HepG2 (cell line): ENCODE data around the gene ADAMTS17. TPM values are rescaled to one million over a fixed set of nuclear protein-coding genes. Genes with fewer than 3 reads are reported as not detected.

ENCODE experiments used
- ATAC-seq: fragments of 200-7000 bp; cut with Tn5 transposase; 3 replicates; pipeline ENCODE4 v1.9.1; 2020; ENCODE audit warnings: mild to moderate bottlenecking, moderate library complexity
- BruUV-seq: library from RNA; stranded (reverse); fragments of 400-500 nt; replicated peaks from 2 replicates; lab custom pipeline; 2021; lab: Mats Ljungman, UMichigan
- CTCF ChIA-PET: fragments of 300-600 bp; formaldehyde crosslinking; extraction: SDS; loops from one replicate; lab custom pipeline; 2021; ENCODE audit warnings: low total read pairs, inconsistent platforms, low intra/inter-chr PET ratio; lab: Yijun Ruan, JAX
- POLR2A ChIA-PET: fragments of 350-600 bp; sonication (Branson Sonifier 250); formaldehyde crosslinking; loops from one replicate; lab custom pipeline; 2020; ENCODE audit warnings: antibody characterized with exemption, inconsistent platforms; lab: Yijun Ruan, JAX
- DNase-seq: peaks from one replicate; pipeline ENCODE4 v3.0.0-alpha.2; 2015; ENCODE audit warnings: low spot score
- FAIRE-seq: peaks from 3 replicates; lab custom pipeline; 2011; peaks lifted over from hg19 to GRCh38; lab: Jason Lieb, UNC
- H2AFZ ChIP-seq: one replicate; pipeline ENCODE4 v1.6.1; 2011; ENCODE audit warnings: low read length, inconsistent platforms
- H3K27ac ChIP-seq: fragments of 300-600 bp; 3 replicates; pipeline ENCODE4 v1.8.0; 2011; ENCODE audit warnings: mixed run types, mild to moderate bottlenecking, mixed read lengths, low read length, inconsistent platforms; ENCODE audit not compliant: insufficient read depth; ENCODE audit errors: extremely low read length
- H3K27me3 ChIP-seq, 2 experiments: fragments of 200-600 bp in 1 of 2; 2 replicates in 1 of 2; 3 replicates in 1 of 2; pipeline versions ENCODE4 v1.6.0 to v1.8.0; 2011; ENCODE audit warnings: low read length in 2 of 2, mild to moderate bottlenecking in 2 of 2, moderate library complexity in 2 of 2, inconsistent platforms in 1 of 2; ENCODE audit not compliant: insufficient read depth in 2 of 2, control insufficient read depth in 1 of 2
- H3K36me3 ChIP-seq, 2 experiments: fragments of 200-600 bp in 1 of 2; replicated peaks in 1 of 2; 2 replicates in 1 of 2; 3 replicates in 1 of 2; pipeline versions ENCODE4 v1.5.1 to v1.8.0; 2011; ENCODE audit warnings: low read length in 2 of 2, inconsistent platforms in 1 of 2; ENCODE audit not compliant: insufficient read depth in 2 of 2, control insufficient read depth in 1 of 2
- H3K4me1 ChIP-seq: 2 replicates; pipeline ENCODE4 v1.5.1; 2012; ENCODE audit warnings: low read length, inconsistent platforms; ENCODE audit not compliant: insufficient read depth
- H3K4me2 ChIP-seq: 2 replicates; pipeline ENCODE4 v1.6.0; 2011; ENCODE audit warnings: low read depth, low read length, inconsistent platforms
- H3K4me3 ChIP-seq, 3 experiments: fragments of 200-600 bp in 1 of 3; sonication (generic), shearing (Covaris generic) in 1 of 3; replicated peaks in 1 of 3; 2 replicates each; pipeline ENCODE4 v1.5.1; 2011 to 2016; ENCODE audit warnings: low read length in 3 of 3, inconsistent platforms in 2 of 3, low read depth in 2 of 3, mild to moderate bottlenecking in 2 of 3, control low read depth in 1 of 3, mixed read lengths in 1 of 3; ENCODE audit not compliant: insufficient read depth in 1 of 3
- H3K79me2 ChIP-seq: one replicate; pipeline ENCODE4 v1.6.1; 2011; ENCODE audit warnings: low read length, inconsistent platforms; ENCODE audit not compliant: insufficient read depth
- H3K9ac ChIP-seq: 2 replicates; pipeline ENCODE4 v1.6.0; 2011; ENCODE audit warnings: mild to moderate bottlenecking, low read depth, low read length, inconsistent platforms; ENCODE audit not compliant: insufficient read depth
- H3K9me3 ChIP-seq: 2 replicates; pipeline ENCODE4 v1.5.1; 2012; ENCODE audit warnings: mild to moderate bottlenecking, low read length
- H4K20me1 ChIP-seq: 2 replicates; pipeline ENCODE4 v1.6.0; 2011; ENCODE audit warnings: inconsistent platforms, mild to moderate bottlenecking, low read length, moderate library complexity; ENCODE audit not compliant: insufficient read depth
- ATF7-NPFF ChIP-seq: sonication (generic); formaldehyde crosslinking; IDR thresholded peaks from 2 replicates; pipeline ENCODE4 v1.8.1; 2023; ENCODE audit warnings: mild to moderate bottlenecking, low read depth, missing genetic modification reagents, moderate library complexity
- HNRNPLL ChIP-seq: fragments of 200-400 bp; formaldehyde crosslinking; IDR thresholded peaks from 2 replicates; pipeline ENCODE4 v1.6.1; 2017; ENCODE audit warnings: mild to moderate bottlenecking, low read depth, low read length; ENCODE audit not compliant: poor library complexity, severe bottlenecking
- IRF9 ChIP-seq: sonication (generic); formaldehyde crosslinking; IDR thresholded peaks from 2 replicates; pipeline ENCODE4 v1.8.0; 2022; ENCODE audit warnings: missing genetic modification reagents, mild to moderate bottlenecking, borderline replicate concordance
- MAFK ChIP-seq, 2 experiments: IDR thresholded peaks in 1 of 2; conservative IDR thresholded peaks in 1 of 2; 2 replicates each; pipeline ENCODE4 v1.6.1; 2011; ENCODE audit warnings: improper control_type of control experiment in 2 of 2, low read length in 2 of 2
- RXRB ChIP-seq: IDR thresholded peaks from 2 replicates; pipeline ENCODE4 v1.6.1; 2016; ENCODE audit warnings: borderline replicate concordance, missing genetic modification reagents, missing compliant biosample characterization
- TEAD3 ChIP-seq: optimal IDR thresholded peaks from 2 replicates; pipeline ENCODE3; 2016; ENCODE audit warnings: borderline replicate concordance
- ZBTB38 ChIP-seq: sonication (generic); formaldehyde crosslinking; IDR thresholded peaks from 2 replicates; pipeline ENCODE4 v1.5.1; 2020; ENCODE audit warnings: mild to moderate bottlenecking, missing genetic modification reagents
- ZNF354B ChIP-seq: sonication (generic); formaldehyde crosslinking; IDR thresholded peaks from 2 replicates; pipeline ENCODE4 v1.8.0; 2022; ENCODE audit warnings: mild to moderate bottlenecking, missing genetic modification reagents
- ZNF441 ChIP-seq: sonication (generic); formaldehyde crosslinking; IDR thresholded peaks from 2 replicates; pipeline ENCODE4 v1.7.0; 2021; ENCODE audit warnings: missing genetic modification reagents, borderline replicate concordance
- ZNF720 ChIP-seq: sonication (generic); formaldehyde crosslinking; IDR thresholded peaks from 2 replicates; pipeline ENCODE4 v1.4.0; 2020; ENCODE audit warnings: missing genetic modification reagents
- WGBS: methylation state at CpG from one replicate; pipeline ENCODE4 v1.1.6; 2017; ENCODE audit warnings: low lambda C conversion rate; 5-methylcytosine and 5-hydroxymethylcytosine counted together
- in situ Hi-C: cut with HindIII; loops from 2 replicates; pipeline ENCODE4 v1.10.0; 2017; ENCODE audit warnings: low pct_unique_long_range_greater_than_20kb; ENCODE audit not compliant: extremely low pct_ligation_motif_present
- intact Hi-C: fragments of 100-400 bp; cut with micrococcal nuclease; formaldehyde crosslinking; loops from one replicate; pipeline ENCODE4 v1.10.0; 2022; ENCODE audit not compliant: unreplicated experiment
- polyA plus RNA-seq, 8 experiments: library from polyadenylated mRNA; depleted of rRNA in 3 of 8; stranded (reverse) in 7 of 8; unstranded in 1 of 8; fragments of >200 nt; fragmentation: Illumina TruSeq in 4 of 8; extraction: Trizol in 4 of 8; gene quantifications; 2 replicates each; pipeline versions ENCODE4 v1.2.1 to v1.2.3, GENCODE V29; 2011 to 2016; ENCODE audit warnings: low read depth in 4 of 8, missing spikeins in 1 of 8, mixed read lengths in 1 of 8; ENCODE audit not compliant: insufficient read depth in 1 of 8
- total RNA-seq, 5 experiments: library from RNA; depleted of rRNA; stranded (reverse); fragments of >200 nt; fragmentation: Illumina TruSeq; extraction: Trizol; gene quantifications; 2 replicates each; pipeline ENCODE4 v1.2.3, GENCODE V29; 2016; ENCODE audit warnings: low read depth in 1 of 5
- TF ChIP-seq, protein P1 (sequence below): IDR thresholded peaks from 2 replicates; pipeline ENCODE4 v1.4.0; 2020; ENCODE audit warnings: mild to moderate bottlenecking, missing genetic modification reagents
- TF ChIP-seq, protein P2 (sequence below): IDR thresholded peaks from 2 replicates; pipeline ENCODE4 v1.6.1; 2016; ENCODE audit warnings: low read depth, borderline replicate concordance

ADAMTS17 gene
- total and polyA plus RNA-seq, 2 of the 13 experiments (the other 11 are each of a cell fraction or from before 2014, with no cell fraction given), result 0.02 to 0.04 TPM

DNA sequence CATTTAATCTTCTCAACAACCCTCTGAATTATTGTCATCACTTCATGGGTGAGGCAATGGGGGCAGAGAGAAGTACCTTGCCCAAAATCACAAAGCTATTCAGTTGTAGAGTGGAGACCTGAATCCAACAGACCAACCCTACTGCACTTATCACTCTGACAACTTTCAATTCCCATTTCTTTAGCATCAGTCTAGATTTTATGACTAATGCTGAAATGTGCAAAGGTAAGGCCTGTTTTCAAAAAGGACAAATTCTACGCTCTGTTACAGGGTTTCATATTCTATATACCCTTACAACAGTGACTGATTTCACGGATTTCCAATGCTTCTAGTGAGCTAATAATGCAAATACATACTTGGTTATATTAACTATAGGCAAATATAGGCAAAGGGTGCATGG is 286.0 kb downstream of the ADAMTS17 start (continued):
- TF ChIP-seq ZNF441 (no peak), ZNF720 (CRISPR knock-in tag) (no peak), TEAD3 (CRISPR knock-in tag) (no peak)
- TF ChIP-seq, protein P1, sequence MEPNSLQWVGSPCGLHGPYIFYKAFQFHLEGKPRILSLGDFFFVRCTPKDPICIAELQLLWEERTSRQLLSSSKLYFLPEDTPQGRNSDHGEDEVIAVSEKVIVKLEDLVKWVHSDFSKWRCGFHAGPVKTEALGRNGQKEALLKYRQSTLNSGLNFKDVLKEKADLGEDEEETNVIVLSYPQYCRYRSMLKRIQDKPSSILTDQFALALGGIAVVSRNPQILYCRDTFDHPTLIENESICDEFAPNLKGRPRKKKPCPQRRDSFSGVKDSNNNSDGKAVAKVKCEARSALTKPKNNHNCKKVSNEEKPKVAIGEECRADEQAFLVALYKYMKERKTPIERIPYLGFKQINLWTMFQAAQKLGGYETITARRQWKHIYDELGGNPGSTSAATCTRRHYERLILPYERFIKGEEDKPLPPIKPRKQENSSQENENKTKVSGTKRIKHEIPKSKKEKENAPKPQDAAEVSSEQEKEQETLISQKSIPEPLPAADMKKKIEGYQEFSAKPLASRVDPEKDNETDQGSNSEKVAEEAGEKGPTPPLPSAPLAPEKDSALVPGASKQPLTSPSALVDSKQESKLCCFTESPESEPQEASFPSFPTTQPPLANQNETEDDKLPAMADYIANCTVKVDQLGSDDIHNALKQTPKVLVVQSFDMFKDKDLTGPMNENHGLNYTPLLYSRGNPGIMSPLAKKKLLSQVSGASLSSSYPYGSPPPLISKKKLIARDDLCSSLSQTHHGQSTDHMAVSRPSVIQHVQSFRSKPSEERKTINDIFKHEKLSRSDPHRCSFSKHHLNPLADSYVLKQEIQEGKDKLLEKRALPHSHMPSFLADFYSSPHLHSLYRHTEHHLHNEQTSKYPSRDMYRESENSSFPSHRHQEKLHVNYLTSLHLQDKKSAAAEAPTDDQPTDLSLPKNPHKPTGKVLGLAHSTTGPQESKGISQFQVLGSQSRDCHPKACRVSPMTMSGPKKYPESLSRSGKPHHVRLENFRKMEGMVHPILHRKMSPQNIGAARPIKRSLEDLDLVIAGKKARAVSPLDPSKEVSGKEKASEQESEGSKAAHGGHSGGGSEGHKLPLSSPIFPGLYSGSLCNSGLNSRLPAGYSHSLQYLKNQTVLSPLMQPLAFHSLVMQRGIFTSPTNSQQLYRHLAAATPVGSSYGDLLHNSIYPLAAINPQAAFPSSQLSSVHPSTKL (CRISPR knock-in tag), result no peak

DNA sequence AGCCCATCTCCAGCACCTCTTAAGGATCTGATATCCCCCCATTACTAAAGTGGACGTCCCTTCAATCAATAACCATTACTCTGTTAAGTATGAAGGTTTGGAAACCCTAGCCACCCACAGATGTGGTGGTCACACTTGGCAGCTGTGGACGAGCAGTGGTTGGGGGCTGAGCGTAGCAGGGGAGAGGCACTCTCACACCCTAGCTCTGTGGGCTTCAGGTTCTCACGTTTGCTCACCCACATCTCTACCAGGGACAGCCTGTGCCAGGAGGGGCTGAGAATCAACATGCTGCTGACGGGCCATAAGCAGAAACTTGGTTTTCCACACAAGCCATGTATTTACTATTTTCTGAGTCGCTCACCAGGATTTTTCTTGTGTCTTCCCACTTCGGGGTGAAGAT is 287.2 kb downstream of the ADAMTS17 start:
- Histone ChIP-seq H3K9ac (no peak overlapping the region), H3K4me3 (no peak overlapping the region), H3K9me3 (no peaks in the 10 kb centered on the region), H4K20me1 (no peaks in the 10 kb centered on the region), H3K27ac (no peak overlapping the region), H3K79me2 (no peaks in the 10 kb centered on the region), H3K4me2 (no peak overlapping the region), H2AFZ (no peak overlapping the region), H3K27me3 (peaks cover 5 to 40% of the 10 kb centered on the region in 2 experiments; a peak in 3 of 5 replicates), H3K36me3 (no peaks in the 10 kb centered on the region), H3K4me1 (no peaks in the 10 kb centered on the region)
- no peak for FAIRE-seq
- ChIA-PET CTCF (no interaction called here), POLR2A (no interaction called here)
- in situ Hi-C loops, result no loop called here
- no peak for ATAC-seq
- WGBS, result 8% methylated on average over 6 of the region's 7 CpGs
- TF ChIP-seq ZBTB38 (CRISPR knock-in tag) (no peak), HNRNPLL (no peak), RXRB (CRISPR knock-in tag) (no peak), IRF9 (no peak), ZNF354B (CRISPR knock-in tag) (no peak), MAFK (conservative IDR thresholded peaks at IDR 0.05 in 1 of 2, IDR thresholded peaks at IDR 0.05 in 1 of 2; ENCODE audit: low read length in 2 of 2) (no peak), ATF7-NPFF (CRISPR knock-in tag) (no peak)
- TF ChIP-seq, protein P2, sequence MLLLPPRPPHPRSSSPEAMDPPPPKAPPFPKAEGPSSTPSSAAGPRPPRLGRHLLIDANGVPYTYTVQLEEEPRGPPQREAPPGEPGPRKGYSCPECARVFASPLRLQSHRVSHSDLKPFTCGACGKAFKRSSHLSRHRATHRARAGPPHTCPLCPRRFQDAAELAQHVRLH, result no peak
- intact Hi-C loops, result no loop called here
- BruUV-seq, result no TSS peak
- no peak for DNase-seq
